ENCODE data around the gene TMEM164.
"Not testable (repeated sequence)": the region's sequence is repeated elsewhere in the genome, so short reads cannot be mapped to it uniquely, and the experiment has no call there.

The TMEM164 gene

GRCh38 chrX:110153896-110154295, 151.0 kb downstream of the TMEM164 start:
- CTCF ChIA-PET: interaction anchor here (1.1 to 1.6 kb wide), 2 partner anchors 251 to 255 kb away, joined by 3 to 5 read pairs; no protein-coding TSS in a partner anchor
- DNase-seq (ENCODE audit: extremely low spot score): no peak
- POLR2A ChIA-PET: no interaction called here
- TF ChIP-seq PKNOX1 (IDR thresholded peaks at IDR 0.05) (no peak), SP1 (IDR thresholded peaks at IDR 0.05) (no peak), TARDBP (IDR thresholded peaks at IDR 0.05) (no peak), ELF4 (IDR thresholded peaks at IDR 0.05) (no peak), NFRKB (IDR thresholded peaks at IDR 0.05) (no peak), SUZ12 (IDR thresholded peaks at IDR 0.05) (no peak), ZNF384 (IDR thresholded peaks at IDR 0.05) (no peak), FOXM1 (IDR thresholded peaks at IDR 0.05; ENCODE audit: borderline replicate concordance) (no peak), FOXK2 (IDR thresholded peaks at IDR 0.05) (no peak), HDGF (IDR thresholded peaks at IDR 0.05; ENCODE audit: borderline replicate concordance) (no peak), CTBP1 (IDR thresholded peaks at IDR 0.05; ENCODE audit: borderline replicate concordance) (no peak), BHLHE40 (IDR thresholded peaks at IDR 0.05; ENCODE audit: borderline replicate concordance) (no peak), FOXA1 (IDR thresholded peaks at IDR 0.05) (no peak), L3MBTL2 (conservative IDR thresholded peaks at IDR 0.05) (no peak), LEF1 (IDR thresholded peaks at IDR 0.05; ENCODE audit: borderline replicate concordance) (no peak), ARNT (IDR thresholded peaks at IDR 0.05) (no peak)

DNA sequence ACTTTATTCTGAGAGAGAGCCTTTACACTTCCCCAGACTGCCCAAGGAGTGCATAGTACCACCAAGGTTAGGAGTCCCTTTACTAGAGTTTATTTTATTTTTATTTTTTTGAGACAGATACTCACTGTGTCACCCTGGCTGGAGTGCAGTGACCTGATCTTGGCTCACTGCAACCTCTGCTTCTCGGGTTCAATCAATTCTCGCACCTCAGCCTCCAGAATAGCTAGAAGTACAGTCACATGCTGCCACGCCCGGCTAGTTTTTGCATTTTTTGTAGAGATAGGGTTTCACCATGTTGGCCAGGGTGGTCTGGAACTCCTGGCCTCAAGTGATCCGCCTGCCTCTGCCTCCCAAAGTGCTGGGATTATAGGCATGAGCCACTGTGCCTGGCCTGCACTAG, 151.4 kb downstream of the TMEM164 start:
- POLR2A ChIA-PET: not testable (repeated sequence)

GRCh38 chrX:110155759-110156158, 152.8 kb downstream of the TMEM164 start:
- ChIA-PET CTCF (interaction anchor here (0.6 to 7.8 kb wide), 11 partner anchors 9 to 413 kb away, joined by 3 to 166 read pairs (median 6); no protein-coding TSS in a partner anchor), POLR2A (no interaction called here)
- TF ChIP-seq FOXM1 (IDR thresholded peaks at IDR 0.05; ENCODE audit: borderline replicate concordance) (no peak), LEF1 (IDR thresholded peaks at IDR 0.05; ENCODE audit: borderline replicate concordance) (no peak), FOXA1 (IDR thresholded peaks at IDR 0.05) (no peak), L3MBTL2 (conservative IDR thresholded peaks at IDR 0.05) (no peak), PKNOX1 (IDR thresholded peaks at IDR 0.05) (no peak)
- DNase-seq (ENCODE audit: extremely low spot score): no peak

More for the DNA sequence above, 151.4 kb downstream of the TMEM164 start:
- CTCF ChIA-PET: interaction anchor here (2.0 to 5.2 kb wide), 2 partner anchors 7 to 14 kb away, joined by 7 to 42 read pairs; no protein-coding TSS in a partner anchor
- DNase-seq (ENCODE audit: extremely low spot score): not testable (repeated sequence)

- POLR2A ChIA-PET: interaction anchor here (1.6 kb wide), 1 partner anchor 262 kb away, joined by 4 read pairs; no protein-coding TSS in a partner anchor
- no peak for DNase-seq (ENCODE audit: extremely low spot score)
- CTCF ChIA-PET: interaction anchor here (0.7 to 7.8 kb wide), 9 partner anchors 9 to 262 kb away, joined by 3 to 166 read pairs (median 6); no protein-coding TSS in a partner anchor
- TF ChIP-seq ARNT (IDR thresholded peaks at IDR 0.05) (no peak), SP1 (IDR thresholded peaks at IDR 0.05) (no peak), NFRKB (IDR thresholded peaks at IDR 0.05) (no peak), ZNF384 (IDR thresholded peaks at IDR 0.05) (no peak), PKNOX1 (IDR thresholded peaks at IDR 0.05) (no peak), FOXA1 (IDR thresholded peaks at IDR 0.05) (no peak), BHLHE40 (IDR thresholded peaks at IDR 0.05; ENCODE audit: borderline replicate concordance) (no peak), FOXM1 (IDR thresholded peaks at IDR 0.05; ENCODE audit: borderline replicate concordance) (no peak), TARDBP (IDR thresholded peaks at IDR 0.05) (no peak)
Measured at GRCh38 chrX:110156167-110156754, 153.3 kb downstream of the TMEM164 start.

DNA sequence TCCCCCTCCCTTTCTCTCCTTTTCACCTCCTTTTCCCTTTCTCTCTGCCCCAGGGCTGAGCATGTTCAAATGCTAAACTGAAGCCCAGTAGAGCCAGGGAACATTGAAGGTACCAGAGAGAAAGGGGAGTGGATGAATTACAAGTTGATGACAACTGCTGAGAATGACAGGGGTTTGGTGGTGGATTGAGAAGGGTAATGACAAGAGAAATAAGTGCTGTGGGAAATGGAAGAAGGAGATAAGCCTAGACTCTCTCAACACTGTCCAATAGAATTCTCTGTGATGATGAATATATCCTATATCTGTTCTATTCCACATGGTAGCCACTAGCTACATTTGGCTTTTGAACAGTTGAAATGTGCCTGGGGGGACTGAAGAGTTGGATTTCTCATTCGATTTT, 154.5 kb downstream of the TMEM164 start:
- no peak for DNase-seq (ENCODE audit: extremely low spot score)
- CTCF ChIA-PET: interaction anchor here (1.0 to 7.8 kb wide), 5 partner anchors 10 to 261 kb away, joined by 3 to 166 read pairs (median 17); no protein-coding TSS in a partner anchor
- POLR2A ChIA-PET: interaction anchor here (1.4 to 1.6 kb wide), 2 partner anchors 161 to 261 kb away, joined by 4 read pairs; partner anchors contain the start of gene AMMECR1
- no peak for TF ChIP-seq ELF4 (IDR thresholded peaks at IDR 0.05)
- no peak for TF ChIP-seq FOXK2 (IDR thresholded peaks at IDR 0.05)
- no peak for TF ChIP-seq ARNT (IDR thresholded peaks at IDR 0.05)
- TF ChIP-seq FOXM1 (IDR thresholded peaks at IDR 0.05; ENCODE audit: borderline replicate concordance): no peak
- no peak for TF ChIP-seq NFRKB (IDR thresholded peaks at IDR 0.05)
- no peak for TF ChIP-seq L3MBTL2 (conservative IDR thresholded peaks at IDR 0.05)
- no peak for TF ChIP-seq FOXA1 (IDR thresholded peaks at IDR 0.05)
- TF ChIP-seq CTBP1 (IDR thresholded peaks at IDR 0.05; ENCODE audit: borderline replicate concordance): no peak
- no peak for TF ChIP-seq BHLHE40 (IDR thresholded peaks at IDR 0.05; ENCODE audit: borderline replicate concordance)
- no peak for TF ChIP-seq ZNF384 (IDR thresholded peaks at IDR 0.05)
- no peak for TF ChIP-seq PKNOX1 (IDR thresholded peaks at IDR 0.05)
- no peak for TF ChIP-seq SP1 (IDR thresholded peaks at IDR 0.05)
- no peak for TF ChIP-seq HDGF (IDR thresholded peaks at IDR 0.05; ENCODE audit: borderline replicate concordance)
- TF ChIP-seq SUZ12 (IDR thresholded peaks at IDR 0.05): no peak
- TF ChIP-seq TARDBP (IDR thresholded peaks at IDR 0.05): no peak
- TF ChIP-seq LEF1 (IDR thresholded peaks at IDR 0.05; ENCODE audit: borderline replicate concordance): no peak

GRCh38 chrX:110159235-110159634, 156.3 kb downstream of the TMEM164 start:
- DNase-seq (ENCODE audit: extremely low spot score): no peak

More at GRCh38 chrX:110159235-110159634, 156.3 kb downstream of the TMEM164 start:
- POLR2A ChIA-PET: no interaction called here
- CTCF ChIA-PET: interaction anchor here (0.6 to 7.8 kb wide), 10 partner anchors 9 to 258 kb away, joined by 3 to 166 read pairs (median 12); no protein-coding TSS in a partner anchor
- TF ChIP-seq FOXM1 (IDR thresholded peaks at IDR 0.05; ENCODE audit: borderline replicate concordance) (no peak), ARNT (IDR thresholded peaks at IDR 0.05) (no peak), HDGF (IDR thresholded peaks at IDR 0.05; ENCODE audit: borderline replicate concordance) (no peak), TARDBP (IDR thresholded peaks at IDR 0.05) (no peak), LEF1 (IDR thresholded peaks at IDR 0.05; ENCODE audit: borderline replicate concordance) (no peak), FOXK2 (IDR thresholded peaks at IDR 0.05) (no peak)

Measured in HEK293T (cell line).